K562 (cell line): ENCODE results near the gene KBTBD2. TPM values are rescaled to one million over a fixed set of nuclear protein-coding genes. Genes with fewer than 3 reads are reported as not detected.
A peak's percentile ranks its signal among the peaks of the same experiment; 100 is the strongest.

ENCODE experiments used
- AFF1 ChIP-seq, 2 experiments: fragments of 450-650 bp; IDR thresholded peaks; 2 replicates each; pipeline ENCODE4 v1.6.1; 2018; ENCODE audit warnings: mild to moderate bottlenecking in 2 of 2, low read depth in 1 of 2; ENCODE audit not compliant: partially characterized antibody in 2 of 2
- CREM ChIP-seq: IDR thresholded peaks from 2 replicates; pipeline ENCODE4 v1.6.1; 2014; ENCODE audit warnings: antibody characterized with exemption, low read depth
- CSDE1 ChIP-seq, 2 experiments: fragments of 450-650 bp; IDR thresholded peaks; 2 replicates each; pipeline ENCODE4 v1.6.1; 2016; ENCODE audit warnings: mild to moderate bottlenecking in 1 of 2
- EGR1 ChIP-seq: fragments of 450-650 bp; conservative IDR thresholded peaks from 2 replicates; pipeline ENCODE4 v1.6.1; 2017; ENCODE audit warnings: mild to moderate bottlenecking
- HDAC2 ChIP-seq: fragments of 450-650 bp; IDR thresholded peaks from 2 replicates; pipeline ENCODE4 v1.6.1; 2016; ENCODE audit warnings: mild to moderate bottlenecking
- IRF9 ChIP-seq: fragments of 450-650 bp; IDR thresholded peaks from 2 replicates; pipeline ENCODE4 v1.6.1; 2016; ENCODE audit warnings: missing biosample characterization, missing genetic modification characterization
- MTF1 ChIP-seq: fragments of 250-450 bp; sonication (Bioruptor Pico); IDR thresholded peaks from 2 replicates; pipeline ENCODE4 v1.9.0; 2021; ENCODE audit warnings: moderate library complexity, mild to moderate bottlenecking, inconsistent platforms, borderline replicate concordance
- NFE2 ChIP-seq: IDR thresholded peaks from 2 replicates; pipeline ENCODE4 v1.6.1; 2014; ENCODE audit warnings: antibody characterized with exemption, low read depth
- NFIX ChIP-seq: fragments of 250-450 bp; sonication (Bioruptor Pico); IDR thresholded peaks from 2 replicates; pipeline ENCODE4 v1.4.0; 2020; ENCODE audit warnings: low read depth, mild to moderate bottlenecking, moderate library complexity
- NFRKB ChIP-seq: fragments of 450-650 bp; IDR thresholded peaks from 2 replicates; pipeline ENCODE4 v1.6.1; 2016; ENCODE audit warnings: low read depth
- POLR2AphosphoS5 ChIP-seq: IDR thresholded peaks from 2 replicates; pipeline ENCODE4 v1.6.1; 2011; ENCODE audit warnings: mild to moderate bottlenecking, low read depth, low read length, moderate library complexity; ENCODE audit not compliant: control insufficient read depth, insufficient read depth
- RFX1 ChIP-seq: fragments of 450-650 bp; IDR thresholded peaks from 2 replicates; pipeline ENCODE4 v1.6.1; 2016; ENCODE audit warnings: mild to moderate bottlenecking, moderate library complexity
- RNF2 ChIP-seq: sonication (generic); IDR thresholded peaks from 2 replicates; pipeline ENCODE4 v1.6.1; 2016
- RUNX1 ChIP-seq: sonication (generic); IDR thresholded peaks from 2 replicates; pipeline ENCODE4 v1.6.1; 2016; ENCODE audit warnings: antibody characterized with exemption, low read depth
- SP1 ChIP-seq: sonication (generic); formaldehyde crosslinking; IDR thresholded peaks from 2 replicates; pipeline ENCODE4 v1.8.1; 2022; ENCODE audit warnings: mild to moderate bottlenecking, missing genetic modification reagents
- polyA plus RNA-seq, 8 experiments: library from polyadenylated mRNA; depleted of rRNA in 4 of 8; stranded (reverse) in 5 of 8; unstranded in 3 of 8; fragments of >200 nt; fragmentation: Nextera tagmentation in 2 of 8; fragmentation: Illumina TruSeq in 1 of 8; extraction: Ambion mirVana in 2 of 8; extraction: Trizol in 1 of 8; gene quantifications; 2 replicates each; pipeline versions ENCODE4 v1.2.1 to v1.2.3, GENCODE V29; 2011 to 2014; ENCODE audit warnings: inconsistent platforms in 1 of 8, missing spikeins in 1 of 8
- total RNA-seq, 7 experiments: library from RNA; depleted of rRNA in 6 of 7; stranded (reverse); fragments of >200 nt in 6 of 7; fragmentation: Illumina TruSeq in 2 of 7; extraction: Trizol in 2 of 7; gene quantifications; 2 replicates each; pipeline versions ENCODE4 v1.2.1 to v1.2.3, GENCODE V29; 2011 to 2021; ENCODE audit warnings: low replicate concordance in 1 of 7
- TF ChIP-seq, protein P1 (sequence below), 2 experiments: IDR thresholded peaks; 2 replicates each; pipeline ENCODE4 v1.6.1; 2012; ENCODE audit warnings: improper control_type of control experiment in 2 of 2, low read depth in 2 of 2, low read length in 2 of 2, borderline replicate concordance in 1 of 2
- TF ChIP-seq, protein P2 (sequence below): fragments of 250-450 bp; sonication (Bioruptor Pico); IDR thresholded peaks from 2 replicates; pipeline ENCODE4 v1.8.0; 2021; ENCODE audit warnings: moderate library complexity, mild to moderate bottlenecking, inconsistent platforms
- TF ChIP-seq, protein P3 (sequence below): sonication (generic); formaldehyde crosslinking; IDR thresholded peaks from 2 replicates; pipeline ENCODE4 v1.8.0; 2022; ENCODE audit warnings: mild to moderate bottlenecking, missing genetic modification reagents
- TF ChIP-seq, protein P4 (sequence below): fragments of 250-450 bp; sonication (Bioruptor Pico); IDR thresholded peaks from 2 replicates; pipeline ENCODE4 v1.8.0; 2021; ENCODE audit warnings: moderate library complexity, mild to moderate bottlenecking, inconsistent platforms

The KBTBD2 gene
- total and polyA plus RNA-seq, 9 of the 15 experiments (the other 6 are each of a cell fraction or from before 2014, with no cell fraction given), result 22.8 to 62.2 (median 30.8) TPM

GRCh38 chr7:32905175-32905662 lies 13.7 kb upstream of the KBTBD2 start (continued):
- TF ChIP-seq, protein P1, sequence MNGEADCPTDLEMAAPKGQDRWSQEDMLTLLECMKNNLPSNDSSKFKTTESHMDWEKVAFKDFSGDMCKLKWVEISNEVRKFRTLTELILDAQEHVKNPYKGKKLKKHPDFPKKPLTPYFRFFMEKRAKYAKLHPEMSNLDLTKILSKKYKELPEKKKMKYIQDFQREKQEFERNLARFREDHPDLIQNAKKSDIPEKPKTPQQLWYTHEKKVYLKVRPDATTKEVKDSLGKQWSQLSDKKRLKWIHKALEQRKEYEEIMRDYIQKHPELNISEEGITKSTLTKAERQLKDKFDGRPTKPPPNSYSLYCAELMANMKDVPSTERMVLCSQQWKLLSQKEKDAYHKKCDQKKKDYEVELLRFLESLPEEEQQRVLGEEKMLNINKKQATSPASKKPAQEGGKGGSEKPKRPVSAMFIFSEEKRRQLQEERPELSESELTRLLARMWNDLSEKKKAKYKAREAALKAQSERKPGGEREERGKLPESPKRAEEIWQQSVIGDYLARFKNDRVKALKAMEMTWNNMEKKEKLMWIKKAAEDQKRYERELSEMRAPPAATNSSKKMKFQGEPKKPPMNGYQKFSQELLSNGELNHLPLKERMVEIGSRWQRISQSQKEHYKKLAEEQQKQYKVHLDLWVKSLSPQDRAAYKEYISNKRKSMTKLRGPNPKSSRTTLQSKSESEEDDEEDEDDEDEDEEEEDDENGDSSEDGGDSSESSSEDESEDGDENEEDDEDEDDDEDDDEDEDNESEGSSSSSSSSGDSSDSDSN (IDR thresholded peaks at IDR 0.05; ENCODE audit: borderline replicate concordance in 1 of 2, low read depth in 2 of 2, low read length in 2 of 2), result peak; percentile 44 to 87; a peak in 3 of 4 replicates
- TF ChIP-seq, protein P2, sequence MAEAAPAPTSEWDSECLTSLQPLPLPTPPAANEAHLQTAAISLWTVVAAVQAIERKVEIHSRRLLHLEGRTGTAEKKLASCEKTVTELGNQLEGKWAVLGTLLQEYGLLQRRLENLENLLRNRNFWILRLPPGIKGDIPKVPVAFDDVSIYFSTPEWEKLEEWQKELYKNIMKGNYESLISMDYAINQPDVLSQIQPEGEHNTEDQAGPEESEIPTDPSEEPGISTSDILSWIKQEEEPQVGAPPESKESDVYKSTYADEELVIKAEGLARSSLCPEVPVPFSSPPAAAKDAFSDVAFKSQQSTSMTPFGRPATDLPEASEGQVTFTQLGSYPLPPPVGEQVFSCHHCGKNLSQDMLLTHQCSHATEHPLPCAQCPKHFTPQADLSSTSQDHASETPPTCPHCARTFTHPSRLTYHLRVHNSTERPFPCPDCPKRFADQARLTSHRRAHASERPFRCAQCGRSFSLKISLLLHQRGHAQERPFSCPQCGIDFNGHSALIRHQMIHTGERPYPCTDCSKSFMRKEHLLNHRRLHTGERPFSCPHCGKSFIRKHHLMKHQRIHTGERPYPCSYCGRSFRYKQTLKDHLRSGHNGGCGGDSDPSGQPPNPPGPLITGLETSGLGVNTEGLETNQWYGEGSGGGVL (CRISPR knock-in tag), result no peak
- TF ChIP-seq SP1 (CRISPR knock-in tag), result peak; percentile 68
- peak; percentile 26; the same call in 1 of the 2 replicates for TF ChIP-seq NFE2
- 0 out of 2 replicates have a peak, but pooled peaks have one; percentile 55 for TF ChIP-seq CREM
- peak in 1 of 2 experiments; percentile 48 for TF ChIP-seq AFF1 (IDR thresholded peaks at IDR 0.05; ENCODE audit: low read depth in 1 of 2, partially characterized antibody in 2 of 2)
- no peak for TF ChIP-seq MTF1 (CRISPR knock-in tag)
- TF ChIP-seq RUNX1, result no peak
- TF ChIP-seq NFIX, result no peak
- TF ChIP-seq CSDE1 (IDR thresholded peaks at IDR 0.05), result peak in 1 of 2 experiments; percentile 93; a peak in 2 of 4 replicates
- TF ChIP-seq HDAC2, result peak; percentile 83; the same call in 1 of the 2 replicates
- TF ChIP-seq, protein P3, sequence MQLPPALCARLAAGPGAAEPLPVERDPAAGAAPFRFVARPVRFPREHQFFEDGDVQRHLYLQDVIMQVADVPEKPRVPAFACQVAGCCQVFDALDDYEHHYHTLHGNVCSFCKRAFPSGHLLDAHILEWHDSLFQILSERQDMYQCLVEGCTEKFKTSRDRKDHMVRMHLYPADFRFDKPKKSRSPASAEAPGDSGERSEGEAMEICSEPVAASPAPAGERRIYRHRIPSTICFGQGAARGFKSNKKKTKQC (CRISPR knock-in tag), result peak; percentile 74; the same call in 1 of the 2 replicates
- peak; percentile 71 for TF ChIP-seq EGR1
- 0 out of 2 replicates have a peak, but pooled peaks have one; percentile 38 for TF ChIP-seq NFRKB
- TF ChIP-seq RNF2, result peak; percentile 74
- TF ChIP-seq, protein P4, sequence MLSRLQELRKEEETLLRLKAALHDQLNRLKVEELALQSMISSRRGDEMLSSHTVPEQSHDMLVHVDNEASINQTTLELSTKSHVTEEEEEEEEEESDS (CRISPR knock-in tag), result no peak
- TF ChIP-seq POLR2AphosphoS5, result peak; percentile 51; the same call in 1 of the 2 replicates
- TF ChIP-seq RFX1, result peak; percentile 100
- no peak for TF ChIP-seq IRF9
